COLO668 (cell line): ENCODE results near the gene PIP4K2C.
A peak's percentile ranks its signal among the peaks of the same experiment; 100 is the strongest.
"Not testable (repeated sequence)": the region's sequence is repeated elsewhere in the genome, so short reads cannot be mapped to it uniquely, and the experiment has no call there.

Source experiments
- DNase-seq: peaks from one replicate; lab custom pipeline; 2025; ENCODE audit not compliant: unreplicated experiment; lab: John Stamatoyannopoulos, UW

PIP4K2C gene

GRCh38 chr12:57632958-57633840 lies 42.2 kb downstream of the PIP4K2C start, which contains the start of gene B4GALNT1:
TSS of gene B4GALNT1 (minus strand) at chr12:57633201. CDS start at chr12:57632132, 1,069 bp downstream.
- DNase-seq: peak; percentile 69

GRCh38 chr12:57636731-57637130 lies 45.7 kb downstream of the PIP4K2C start:
- DNase-seq: not testable (repeated sequence)

- no peak for DNase-seq
These were observed 46.4 kb downstream of the PIP4K2C start for GRCh38 chr12:57637364-57637763.

- DNase-seq: no peak
These were observed 47.1 kb downstream of the PIP4K2C start for GRCh38 chr12:57638096-57638495.

GRCh38 chr12:57640175-57641042 lies 49.4 kb downstream of the PIP4K2C start:
- DNase-seq: no peak

GRCh38 chr12:57641699-57642442 lies 50.9 kb downstream of the PIP4K2C start:
- DNase-seq: no peak

GRCh38 chr12:57645990-57646658 lies 55.1 kb downstream of the PIP4K2C start:
- DNase-seq: not testable (repeated sequence)

- DNase-seq: not testable (repeated sequence)
These were observed 55.7 kb downstream of the PIP4K2C start for GRCh38 chr12:57646659-57647049.
